ENCODE data around the gene CTXN1.

Gene CTXN1

GRCh38 chr19:7877249-7877836, 48.6 kb downstream of the CTXN1 start:
- DNase-seq: no peak

GRCh38 chr19:7874897-7875273, 51.0 kb downstream of the CTXN1 start:
- no peak for DNase-seq
